Activated CD8-positive, alpha-beta memory T cell treated with anti-CD3 and anti-CD28 coated beads, Interleukin-2, amount 50 U/mL, for 24 hours (primary cell): ENCODE measurements around the gene ARFGEF2.
A peak's percentile ranks its signal among the peaks of the same experiment; 100 is the strongest.
"Not testable (repeated sequence)": the region's sequence is repeated elsewhere in the genome, so short reads cannot be mapped to it uniquely, and the experiment has no call there.

Experiments
- DNase-seq: peaks from one replicate; pipeline ENCODE4 v3.0.0-alpha.2; 2020; ENCODE audit errors: extremely low read depth

ARFGEF2 gene

DNA sequence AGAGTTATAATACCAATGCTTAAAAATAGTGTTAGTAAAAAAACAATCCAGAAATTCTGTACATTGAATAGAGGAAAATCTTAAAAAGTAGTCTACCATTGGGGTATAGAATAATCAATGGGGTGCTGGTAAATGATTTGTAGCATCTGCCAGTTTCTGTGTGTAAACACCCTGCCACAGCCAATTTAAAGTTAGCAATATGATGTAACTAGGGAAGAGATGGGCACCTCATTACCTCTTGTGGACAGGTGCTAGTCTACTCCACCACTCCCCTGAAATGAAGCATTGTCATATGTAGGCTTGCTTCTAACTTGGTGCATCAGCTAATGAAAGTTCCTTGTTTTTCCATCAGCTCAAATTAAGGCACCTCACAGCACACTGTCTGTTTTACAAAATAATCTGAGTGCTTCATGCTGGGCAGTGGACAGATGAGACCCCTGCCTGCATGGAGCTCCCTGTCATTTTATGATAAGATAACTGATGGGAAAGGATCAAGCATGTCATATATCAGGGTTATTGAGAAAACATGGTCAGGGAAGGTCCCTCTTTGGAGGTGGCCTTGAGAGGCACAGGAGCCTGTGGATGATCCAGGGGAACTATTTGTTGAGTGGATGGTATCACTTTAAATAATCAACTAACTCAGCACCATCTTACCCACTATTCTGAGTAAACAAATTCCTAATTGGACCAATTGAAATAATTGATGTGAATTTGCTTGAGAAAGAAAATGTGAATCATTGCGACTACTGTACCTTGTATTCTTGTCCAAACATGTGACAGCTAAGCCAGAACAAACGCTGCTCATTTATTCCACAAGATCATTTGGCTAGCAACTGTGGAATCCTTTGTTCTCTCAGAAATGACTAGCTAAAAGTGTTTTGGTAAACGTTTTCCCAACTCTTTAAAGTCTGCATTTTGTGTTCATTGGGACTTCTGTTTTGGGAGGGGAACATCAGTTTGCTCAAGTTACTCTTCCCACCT lies 78.7 kb downstream of the ARFGEF2 start:
- no peak for DNase-seq

DNA sequence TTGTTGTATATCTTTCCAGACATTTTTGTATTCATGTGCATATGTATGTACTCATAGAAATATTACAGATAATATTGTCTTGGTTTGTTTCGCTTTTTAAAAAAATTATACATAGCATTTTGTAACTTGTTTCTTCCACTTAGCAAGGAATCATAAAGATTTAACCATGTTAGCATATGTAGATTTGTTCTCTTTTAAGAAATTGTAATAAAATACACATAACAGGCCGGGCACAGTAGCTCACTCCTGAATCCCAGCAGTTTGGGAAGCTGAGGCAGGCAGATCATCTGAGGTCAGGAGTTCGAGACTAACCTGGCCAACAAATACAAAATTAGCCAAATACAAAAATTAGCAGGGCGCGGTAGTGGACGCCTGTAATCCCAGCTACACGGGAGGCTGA lies 80.2 kb downstream of the ARFGEF2 start:
- no peak for DNase-seq

DNA sequence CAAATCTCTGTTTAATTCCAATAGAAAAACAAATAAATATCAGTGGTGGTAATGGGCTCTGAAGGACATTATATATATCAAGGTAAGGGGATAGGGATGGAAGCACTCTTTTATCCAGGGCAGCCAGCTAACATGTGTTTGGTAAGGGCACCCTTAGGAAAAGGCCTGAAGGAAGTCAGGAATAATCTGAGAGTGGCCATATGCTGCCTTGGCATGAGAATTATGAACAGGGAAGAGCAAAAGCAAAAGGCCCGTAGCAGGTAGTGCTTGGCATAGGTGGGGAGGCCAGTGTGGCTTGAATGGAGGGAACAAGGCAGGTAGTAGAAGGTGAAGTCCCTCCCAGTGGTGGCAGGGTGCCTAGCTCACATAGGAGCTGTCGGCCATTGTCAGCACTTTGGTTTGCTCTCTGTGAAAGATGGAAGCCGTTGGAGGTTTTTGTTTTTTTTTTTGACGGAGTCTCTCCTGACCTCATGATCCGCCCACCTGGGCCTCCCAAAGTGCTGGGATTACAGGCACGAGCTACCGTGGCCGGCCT lies 85.0 kb downstream of the ARFGEF2 start:
- no peak for DNase-seq

DNA sequence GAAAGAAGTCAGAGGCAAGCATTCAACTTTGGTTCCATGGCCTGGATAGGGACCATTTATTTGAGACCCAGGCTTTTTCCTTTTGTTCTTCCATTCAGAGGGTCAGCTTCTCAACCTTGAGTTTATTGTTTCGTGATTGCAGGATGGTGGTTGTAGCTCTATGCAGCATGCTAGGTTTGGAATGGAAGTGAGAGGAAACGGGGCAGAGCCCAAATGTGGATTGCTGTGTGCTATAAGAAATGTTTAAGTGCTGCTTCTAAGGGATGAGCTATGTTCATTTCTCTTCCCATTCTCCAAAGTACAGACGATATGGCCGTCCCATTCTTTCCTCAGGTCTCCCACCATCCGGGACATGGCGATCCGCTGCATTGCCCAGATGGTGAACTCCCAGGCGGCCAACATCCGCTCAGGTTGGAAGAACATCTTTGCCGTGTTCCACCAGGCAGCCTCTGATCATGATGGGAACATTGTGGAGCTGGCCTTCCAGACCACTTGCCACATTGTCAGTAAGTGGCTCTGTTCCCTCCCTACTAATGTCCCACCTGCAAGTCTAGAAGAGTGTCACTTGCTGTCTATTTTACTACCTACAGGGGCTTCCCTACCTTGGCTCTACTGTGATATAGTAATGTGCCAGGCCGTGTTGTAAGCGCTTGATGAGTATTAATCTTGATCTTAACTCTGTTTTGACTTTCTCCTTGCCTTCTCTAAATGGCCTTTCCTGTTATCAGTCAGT lies 88.6 kb downstream of the ARFGEF2 start:
- no peak for DNase-seq

DNA sequence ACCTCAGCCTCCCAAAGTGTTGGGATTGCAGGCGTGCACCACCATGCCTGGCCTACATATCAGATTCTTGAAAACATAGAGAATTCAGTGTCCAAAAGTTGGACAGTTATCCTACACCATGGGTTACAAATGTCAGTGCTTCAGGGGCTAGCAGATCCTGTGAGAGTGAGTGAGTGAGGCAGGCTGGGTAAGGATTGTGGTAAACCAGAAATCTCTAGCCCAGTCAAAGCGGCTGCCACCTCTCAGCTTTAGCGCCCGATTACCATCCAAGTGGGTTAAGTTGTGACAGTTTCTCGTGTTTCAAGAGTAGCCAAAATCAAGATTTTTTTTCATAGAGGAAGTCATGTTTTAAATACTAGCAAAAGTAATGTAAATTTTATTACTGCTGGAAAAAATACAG lies 102.7 kb downstream of the ARFGEF2 start:
- DNase-seq = no peak

DNA sequence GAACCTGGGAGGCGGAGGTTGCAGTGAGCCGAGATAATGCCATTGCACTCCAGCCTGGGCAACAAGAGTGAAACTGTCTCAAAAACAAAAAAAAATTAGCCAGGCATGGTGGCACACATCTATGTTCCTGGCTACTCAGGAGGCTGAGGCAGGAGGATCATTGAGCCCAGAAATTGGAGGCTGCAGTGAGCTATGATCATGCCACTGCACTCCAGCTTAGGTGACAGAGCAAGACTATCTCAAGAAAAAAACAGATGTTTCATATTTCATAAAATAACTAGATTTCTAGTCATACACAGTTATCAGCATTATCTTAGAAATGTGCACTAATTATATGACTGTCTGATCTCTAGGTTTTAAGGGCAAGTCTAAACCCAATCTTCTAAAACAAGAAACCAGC lies 106.7 kb downstream of the ARFGEF2 start:
- not testable (repeated sequence) for DNase-seq

DNA sequence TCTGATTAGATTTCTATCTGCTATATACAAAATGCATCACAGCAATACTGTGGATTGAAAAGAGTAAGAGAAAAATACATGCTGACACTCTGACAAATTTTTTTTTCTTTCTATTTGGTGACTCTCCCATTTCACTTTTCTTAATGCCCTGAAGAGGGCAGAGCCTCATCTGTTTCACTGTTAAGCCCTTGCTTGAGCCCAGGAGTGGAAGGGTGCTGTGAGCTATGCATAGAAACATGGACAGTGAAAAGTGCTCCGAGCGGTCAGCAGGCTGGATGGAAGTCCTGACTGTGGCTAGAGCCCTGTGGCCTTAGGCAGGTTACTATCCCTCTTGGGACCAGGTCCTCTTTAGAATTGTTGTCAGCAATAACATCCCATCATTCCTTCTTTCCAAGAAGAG lies 107.2 kb downstream of the ARFGEF2 start:
- DNase-seq = no peak

DNA sequence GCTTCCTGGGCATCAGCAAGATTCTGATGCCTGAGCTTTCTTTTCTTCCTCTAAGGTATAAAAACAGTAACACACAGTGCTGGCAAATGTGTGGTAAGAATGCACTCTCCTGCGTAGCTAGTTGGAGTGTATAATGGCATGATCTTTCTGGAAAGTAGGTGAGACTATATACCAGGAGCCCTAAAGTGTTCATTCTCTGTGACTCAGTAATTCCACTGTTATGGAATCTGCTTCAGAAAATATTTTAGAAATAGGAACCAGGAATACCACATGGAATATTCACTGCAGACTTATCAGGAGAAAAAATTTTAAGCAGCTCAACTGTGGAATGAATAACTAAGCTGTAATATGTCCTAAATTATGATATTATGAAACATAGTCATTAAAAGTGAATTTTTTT lies 107.7 kb downstream of the ARFGEF2 start:
- no peak for DNase-seq

DNA sequence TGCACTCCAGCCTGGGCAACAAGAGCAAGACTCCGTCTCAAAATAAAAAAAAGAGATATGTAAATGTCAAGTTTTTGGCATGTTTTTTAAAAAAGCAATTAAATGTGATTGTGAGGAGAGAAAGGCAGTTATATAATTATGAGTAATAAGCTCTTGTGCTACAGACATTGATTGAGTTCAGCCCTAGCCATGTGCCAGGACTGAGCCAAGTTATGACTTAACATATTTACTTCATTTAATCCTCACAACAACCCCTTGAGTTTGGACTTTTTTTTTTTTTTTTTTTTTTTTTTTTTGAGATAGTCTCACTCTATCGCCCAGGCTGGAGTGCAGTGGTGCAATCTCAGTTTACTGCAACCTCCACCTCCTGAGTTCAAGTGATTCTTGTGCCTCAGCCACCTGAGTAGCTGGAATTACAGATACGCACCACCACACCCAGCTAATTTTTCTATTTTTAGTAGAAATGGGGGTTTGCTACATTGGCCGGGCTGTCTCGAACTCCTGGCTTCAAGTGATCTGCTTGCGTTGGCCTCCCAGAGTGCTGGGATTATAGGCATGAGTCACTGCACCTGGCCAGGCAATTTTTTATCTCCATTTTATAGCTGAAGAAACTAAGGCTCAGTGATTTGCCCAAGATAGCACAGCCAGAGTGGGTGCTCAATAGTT lies 109.6 kb downstream of the ARFGEF2 start:
- DNase-seq = no peak

DNA sequence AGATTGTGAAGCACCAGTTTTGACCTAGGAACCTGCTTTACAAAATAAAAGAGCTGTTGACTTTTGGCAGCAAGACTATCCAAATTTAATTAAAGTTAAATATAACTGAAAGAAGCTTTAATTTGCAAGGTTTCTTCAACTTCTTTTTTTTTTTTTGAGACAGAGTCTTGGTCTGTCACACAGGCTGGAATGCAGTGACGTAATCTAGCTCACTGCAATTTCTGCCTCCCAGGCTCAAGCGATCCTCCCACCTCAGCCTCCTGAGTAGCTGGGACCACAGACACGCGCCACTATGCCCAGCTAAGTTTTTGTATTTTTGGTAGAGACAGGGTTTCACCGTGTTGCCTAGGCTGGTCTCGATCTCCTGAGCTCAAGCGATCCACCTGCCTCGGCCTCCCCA lies 110.9 kb downstream of the ARFGEF2 start:
- DNase-seq = no peak

DNA sequence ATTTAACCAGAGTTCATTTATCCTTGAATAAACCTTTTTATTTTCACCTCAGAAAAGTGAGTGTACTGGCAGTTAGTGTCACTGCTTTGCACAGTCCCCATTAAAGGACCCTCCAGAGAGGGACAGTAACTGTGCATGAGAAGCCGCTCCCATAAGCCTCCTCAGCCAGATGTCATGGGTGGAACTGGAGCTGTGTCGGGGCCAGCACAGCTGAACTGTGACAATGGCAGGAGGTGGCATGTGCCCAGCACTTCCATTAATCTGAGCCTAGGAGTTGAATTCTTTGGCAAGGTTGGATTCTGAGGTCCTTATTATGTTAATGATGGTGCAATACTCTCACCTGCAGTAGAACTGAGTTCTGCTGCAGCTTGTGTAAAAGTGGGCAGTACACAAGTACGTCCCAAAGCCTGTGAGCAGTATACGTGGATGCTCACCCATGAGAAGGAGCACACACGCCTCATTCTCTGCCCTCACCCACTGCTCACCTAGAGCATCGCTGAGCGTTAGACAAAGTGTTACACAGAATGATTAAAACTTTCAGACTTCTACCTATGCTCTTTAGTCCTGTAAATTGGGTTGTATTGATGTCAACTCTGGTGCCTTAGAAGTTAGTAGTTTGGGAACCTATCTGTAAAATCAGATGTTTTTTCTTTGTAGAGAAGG lies 112.7 kb downstream of the ARFGEF2 start:
- DNase-seq = no peak

DNA sequence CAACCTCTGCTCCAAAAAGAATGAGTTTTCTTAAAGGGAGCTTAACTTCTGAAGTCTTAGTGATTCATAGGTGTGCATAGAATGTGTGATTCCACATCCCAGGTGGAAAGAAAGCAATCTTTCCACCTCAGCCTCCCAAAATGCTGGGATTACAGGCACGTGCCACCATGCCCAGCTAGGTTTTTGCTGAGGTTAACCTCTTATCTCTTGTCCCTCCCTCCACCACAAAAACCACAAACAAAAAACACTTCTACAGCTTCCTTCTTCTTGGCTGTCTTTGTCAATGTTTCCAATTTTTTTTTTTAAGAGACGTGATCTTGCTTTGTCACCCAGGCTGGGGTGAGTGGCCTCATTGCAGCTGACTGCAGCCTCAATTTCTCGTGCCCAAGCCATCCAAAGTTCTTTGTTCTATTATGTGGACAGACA lies 116.5 kb downstream of the ARFGEF2 start:
- DNase-seq = no peak

DNA sequence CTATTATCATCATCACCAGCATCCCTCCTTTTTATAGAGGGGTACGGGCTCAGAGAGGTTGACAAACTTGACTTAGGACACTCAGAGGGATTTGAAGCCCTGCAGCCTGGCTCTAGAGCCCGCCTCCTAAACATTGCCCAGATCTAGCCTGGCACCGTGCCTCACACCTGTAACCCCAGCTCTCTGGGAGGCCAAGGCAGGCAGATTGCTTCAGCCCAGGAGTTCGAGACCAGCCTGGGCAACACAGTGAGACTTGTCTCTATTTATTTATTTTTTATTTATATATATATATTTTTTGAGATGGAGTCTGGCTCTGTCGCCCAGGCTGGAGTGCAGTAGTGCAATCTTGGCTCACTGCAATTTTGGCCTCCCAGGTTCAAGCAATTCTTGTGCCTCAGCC lies 118.3 kb downstream of the ARFGEF2 start:
- DNase-seq = no peak

DNA sequence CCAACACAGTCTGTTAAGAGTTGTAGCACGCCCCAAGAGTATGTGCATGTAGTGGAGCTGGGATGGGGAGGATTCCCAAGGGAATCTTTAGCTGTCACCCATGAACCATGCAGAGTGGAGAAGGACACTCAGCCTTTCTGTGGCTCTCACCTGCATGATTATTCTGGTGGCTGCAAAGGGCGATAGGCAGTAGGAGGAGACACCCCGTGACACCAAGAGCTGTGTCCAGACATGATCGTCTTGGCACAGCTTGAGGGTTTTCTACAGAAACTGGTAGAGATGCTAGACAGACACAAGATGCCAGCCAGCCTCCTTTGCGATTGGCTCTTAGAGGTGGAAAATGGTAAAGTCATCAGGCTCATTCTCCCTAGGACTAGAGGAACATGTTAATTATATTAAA lies 121.5 kb downstream of the ARFGEF2 start:
- no peak for DNase-seq

DNA sequence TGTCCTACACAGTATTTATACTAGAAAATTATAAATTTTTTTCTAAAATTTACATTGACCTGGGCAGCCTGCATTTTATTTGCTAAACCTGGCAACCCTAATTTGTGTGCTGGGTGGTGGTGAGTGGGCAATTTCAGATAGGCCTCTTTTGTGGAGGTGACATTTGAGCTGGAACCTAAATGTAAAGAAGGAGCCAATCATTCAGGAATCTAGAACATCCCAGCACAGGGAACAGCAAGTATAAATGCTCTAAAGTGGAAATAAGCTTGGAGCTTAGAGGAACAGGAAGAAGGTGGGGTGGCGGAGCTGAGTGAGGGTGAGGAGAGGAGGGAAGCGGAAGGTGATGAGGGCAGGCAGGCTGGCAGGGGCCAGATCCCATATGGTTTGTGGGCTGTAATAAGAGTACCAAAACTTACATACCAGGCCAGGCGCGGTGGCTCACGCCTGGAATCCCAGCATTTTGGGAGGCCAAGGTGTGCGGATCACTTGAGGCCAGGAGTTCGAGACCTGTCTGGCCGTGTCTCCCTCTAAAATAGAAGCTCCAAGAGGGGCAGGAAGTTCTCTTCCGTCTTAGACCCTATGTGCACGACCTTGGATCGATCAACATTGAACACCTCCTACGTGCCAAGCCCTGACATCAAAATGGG lies 124.1 kb downstream of the ARFGEF2 start:
- DNase-seq = peak; percentile 0

DNA sequence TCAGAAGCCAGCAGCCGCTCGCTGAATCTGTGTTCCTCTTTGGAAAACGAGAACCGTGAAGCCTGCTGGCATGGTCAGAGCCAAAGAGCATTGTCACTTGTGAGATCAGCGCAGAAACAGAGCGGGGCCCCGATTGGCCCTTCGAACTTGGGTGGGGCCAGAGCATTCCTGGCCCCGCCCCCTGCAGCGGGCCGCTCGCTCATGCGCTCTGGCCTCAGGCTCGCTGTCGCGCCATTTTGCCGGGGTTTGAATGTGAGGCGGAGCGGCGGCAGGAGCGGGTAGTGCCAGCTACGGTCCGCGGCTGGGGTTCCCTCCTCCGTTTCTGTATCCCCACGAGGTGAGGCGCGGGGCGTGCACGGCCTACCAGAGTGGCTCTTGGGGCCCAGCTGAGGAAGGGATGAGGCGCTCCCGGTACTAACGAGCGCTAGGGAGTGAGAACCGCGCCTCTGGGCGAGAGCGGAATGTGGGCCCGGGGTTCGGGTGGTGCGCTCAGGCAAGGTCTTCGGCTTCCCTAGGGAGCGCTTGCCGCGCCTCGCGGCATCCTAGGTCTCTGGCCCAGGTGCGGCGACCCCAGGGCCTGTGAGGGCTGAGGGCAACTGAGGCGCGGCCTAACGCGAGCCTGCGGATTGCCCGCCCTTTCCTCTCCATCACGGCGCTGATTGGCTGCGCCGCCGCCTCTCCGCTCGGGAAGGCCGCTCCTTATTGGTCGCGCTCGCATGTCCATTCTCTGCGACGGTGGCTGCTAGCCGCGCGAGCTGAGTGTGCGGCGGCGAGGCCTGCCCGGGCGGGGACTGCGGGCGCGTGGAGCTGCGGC lies 124.8 kb downstream of the ARFGEF2 start, which contains the start of gene CSE1L:
Gene CSE1L (plus strand): TSS at position 226 of the 814 bp plus-strand sequence. CDS start 12,152 bp downstream, outside the sequence.
- peak; percentile 86 for DNase-seq

DNA sequence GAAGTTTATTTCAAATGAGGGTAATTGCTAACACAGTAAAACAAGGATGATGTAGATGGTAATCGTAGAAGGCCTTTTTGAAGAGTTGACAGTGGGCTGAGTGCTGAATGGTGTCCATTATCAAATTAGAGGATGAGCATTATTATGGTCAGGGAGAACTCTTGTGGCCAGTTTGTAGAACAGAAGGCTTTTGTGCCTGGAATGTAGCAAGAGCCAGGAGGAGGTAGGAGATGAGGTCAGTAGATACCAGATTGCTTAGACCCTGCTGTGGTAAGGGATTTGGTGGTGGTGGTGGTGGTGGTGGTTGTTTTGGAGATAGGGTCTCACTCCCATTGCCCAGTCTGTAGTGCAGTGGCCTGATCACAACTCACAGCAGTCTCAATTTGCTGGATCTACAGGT lies 130.8 kb downstream of the ARFGEF2 start:
- DNase-seq = no peak

DNA sequence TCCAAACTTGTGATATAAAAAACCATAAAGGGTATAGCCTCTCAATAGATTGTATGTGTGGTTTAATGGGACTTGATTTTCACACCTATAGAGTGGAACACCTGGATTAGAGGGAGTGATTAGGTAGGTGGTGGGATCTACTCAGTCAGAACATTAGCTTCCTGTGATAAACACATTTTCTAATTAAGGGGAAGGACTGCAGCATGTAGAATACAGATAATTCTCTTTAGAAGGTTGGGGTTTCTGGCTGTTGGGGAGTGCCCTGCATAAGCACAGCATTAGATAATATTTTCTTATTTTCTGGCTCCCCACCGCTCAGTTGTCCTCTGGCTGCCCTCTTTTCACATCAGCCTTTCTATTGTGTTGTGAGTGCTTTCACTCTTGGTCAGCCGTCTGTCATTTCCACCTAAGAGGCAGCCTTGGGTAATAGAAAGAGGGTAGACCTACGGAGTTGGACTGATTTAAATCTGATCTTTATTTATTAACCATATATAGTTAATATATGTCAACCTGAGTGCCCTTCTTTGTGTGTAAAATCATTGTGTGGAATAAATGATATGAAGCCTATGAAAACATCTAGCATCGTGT lies 132.6 kb downstream of the ARFGEF2 start:
- no peak for DNase-seq

DNA sequence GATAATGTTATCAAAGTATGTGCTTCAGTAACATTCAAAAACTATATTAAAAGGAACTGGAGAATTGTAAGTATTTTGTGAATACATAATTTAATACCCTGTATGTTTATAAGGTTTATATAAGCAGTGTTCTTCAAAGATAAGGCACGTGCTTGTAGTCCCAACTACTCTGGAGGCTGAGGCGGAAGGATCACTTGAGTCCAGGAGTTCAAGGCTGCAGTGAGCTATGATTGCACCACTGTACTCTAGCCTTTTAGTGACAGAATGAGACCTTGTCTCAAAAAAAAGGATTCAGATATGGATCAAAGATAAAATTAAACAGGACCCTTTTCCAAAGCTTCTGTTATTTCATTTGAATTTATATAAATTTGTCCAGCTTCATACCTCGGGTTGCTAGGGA lies 141.8 kb downstream of the ARFGEF2 start:
- no peak for DNase-seq

DNA sequence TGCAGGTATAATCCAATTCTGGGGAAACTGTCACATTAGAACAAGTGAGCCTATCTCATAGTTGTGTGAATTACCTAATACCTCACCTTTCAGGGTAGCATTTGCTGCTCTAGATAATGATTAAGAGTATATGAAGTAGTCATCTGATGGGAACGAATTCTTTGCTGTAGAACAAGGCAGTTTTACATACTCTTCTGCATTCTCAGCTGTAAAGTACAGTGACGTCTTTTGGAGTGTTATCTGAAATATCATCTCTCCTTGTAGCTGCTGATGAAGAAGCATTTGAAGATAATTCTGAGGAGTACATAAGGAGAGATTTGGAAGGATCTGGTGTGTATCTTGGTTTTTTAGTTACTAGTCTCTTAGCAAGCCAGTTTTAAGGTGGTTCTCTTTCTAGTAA lies 153.0 kb downstream of the ARFGEF2 start:
- DNase-seq = no peak
